ENCODE measurements around the gene ELL2. TPM values are rescaled to one million over a fixed set of nuclear protein-coding genes. Genes with fewer than 3 reads are reported as not detected.

Gene ELL2
- total and polyA plus RNA-seq, 9 of the 15 experiments (the other 6 are each of a cell fraction or from before 2014, with no cell fraction given), result 4.3 to 18.3 (median 14.5) TPM

GRCh38 chr5:95918421-95919006 lies 43.1 kb downstream of the ELL2 start (continued):
- no peak for TF ChIP-seq ZBTB33 (CRISPR knock-in tag; IDR thresholded peaks at IDR 0.05)

- Histone ChIP-seq H3K9me3 (replicated peaks; ENCODE audit: control insufficient read depth, insufficient read depth, low read depth, low read length) (no peaks in the 10 kb centered on the region), H3K4me1 (replicated peaks in 1 of 2; ENCODE audit: control insufficient read depth in 2 of 2, insufficient read depth in 2 of 2, low read length in 2 of 2) (peaks cover 0 to 15% of the 10 kb centered on the region in 2 experiments; a peak in 2 of 5 replicates), H3K4me2 (ENCODE audit: insufficient read depth, low read length) (no peak overlapping the region), H3K9me1 (ENCODE audit: control insufficient read depth, insufficient read depth, low read length) (no peaks in the 10 kb centered on the region), H3K27ac (ENCODE audit: extremely low read depth, low read depth, low read length) (no peak overlapping the region), H4K20me1 (replicated peaks; ENCODE audit: control insufficient read depth, insufficient read depth, low read length) (no peaks in the 10 kb centered on the region), H2AFZ (ENCODE audit: low read depth, low read length) (no peak overlapping the region), H3K9ac (ENCODE audit: insufficient read depth in 1 of 2, low read depth in 2 of 2, low read length in 2 of 2) (no peak overlapping the region), H3K79me2 (ENCODE audit: control insufficient read depth, insufficient read depth, low read length) (no peaks in the 10 kb centered on the region), H3K27me3 (ENCODE audit: control insufficient read depth in 2 of 2, insufficient read depth in 2 of 2, low read length in 2 of 2) (no peaks in the 10 kb centered on the region), H3K4me3 (no peak overlapping the region), H3K36me3 (ENCODE audit: control insufficient read depth, insufficient read depth, low read length) (0 out of 3 replicates have a peak, but pooled peaks cover 4% of the 10 kb centered on the region)
- FAIRE-seq (no peak), ATAC-seq (no peak), DNase-seq (ENCODE audit: extremely low read depth in 1 of 4, low spot score in 3 of 4) (no peak)
- TF ChIP-seq MAFG (tag; conservative IDR thresholded peaks at IDR 0.05) (peak; percentile 88), GABPB1 (CRISPR knock-in tag; IDR thresholded peaks at IDR 0.05) (no peak), MAFF (IDR thresholded peaks at IDR 0.05; ENCODE audit: low read length) (peak; percentile 94), C11orf30 (IDR thresholded peaks at IDR 0.05; ENCODE audit: low read depth) (peak; percentile 92), USF1 (CRISPR knock-in tag; IDR thresholded peaks at IDR 0.05) (no peak), ZNF316 (IDR thresholded peaks at IDR 0.05) (peak; percentile 95), MAFK (IDR thresholded peaks at IDR 0.05; ENCODE audit: low read length) (peak; percentile 94)
- BruUV-seq (replicated peaks), result no TSS peak
- in situ Hi-C loops (cut with MboI) (no loop called here), intact Hi-C loops (cut with micrococcal nuclease) (no loop called here)
- CTCF ChIA-PET (ENCODE audit: low intra/inter-chr PET ratio), result no interaction called here
- POLR2A ChIA-PET, result no interaction called here
Observed at GRCh38 chr5:95917207-95917606, 44.4 kb downstream of the ELL2 start.

Data from K562 (cell line).